ENCODE results near the gene LAT.
A peak's percentile ranks its signal among the peaks of the same experiment; 100 is the strongest.
"Not testable (repeated sequence)": the region's sequence is repeated elsewhere in the genome, so short reads cannot be mapped to it uniquely, and the experiment has no call there.

LAT gene

DNA sequence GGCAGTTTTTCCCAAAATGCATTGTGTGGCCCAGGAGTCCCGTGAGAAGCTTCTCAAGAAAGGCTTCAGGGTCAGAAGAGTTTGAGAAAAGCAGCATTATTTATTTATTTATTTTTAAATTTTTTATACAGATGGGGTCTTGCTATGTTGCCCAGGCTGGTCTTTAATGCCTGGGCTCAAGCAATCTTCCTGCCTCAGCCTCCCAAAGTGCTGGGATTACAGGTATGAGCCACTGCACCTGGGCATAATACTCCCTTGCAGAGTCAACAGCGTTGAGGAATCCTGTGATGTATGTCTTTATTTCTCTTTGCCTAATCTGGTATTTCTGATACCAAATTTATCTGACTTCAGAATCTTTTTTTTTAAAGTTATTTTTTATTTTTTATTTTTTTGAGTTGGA, 15.2 kb downstream of the LAT start:
- Mint-ChIP-seq H3K9me3 (no peaks in the 10 kb centered on the region), H3K4me1 (ENCODE audit: low read depth in 2 of 2) (no peaks in the 10 kb centered on the region), H3K36me3 (ENCODE audit: insufficient read depth) (no peaks in the 10 kb centered on the region), H3K4me3 (no peak overlapping the region), H3K27me3 (no peaks in the 10 kb centered on the region), H3K27ac (no peak overlapping the region)
- DNase-seq (no peak), ATAC-seq (replicated peaks) (no peak)

DNA sequence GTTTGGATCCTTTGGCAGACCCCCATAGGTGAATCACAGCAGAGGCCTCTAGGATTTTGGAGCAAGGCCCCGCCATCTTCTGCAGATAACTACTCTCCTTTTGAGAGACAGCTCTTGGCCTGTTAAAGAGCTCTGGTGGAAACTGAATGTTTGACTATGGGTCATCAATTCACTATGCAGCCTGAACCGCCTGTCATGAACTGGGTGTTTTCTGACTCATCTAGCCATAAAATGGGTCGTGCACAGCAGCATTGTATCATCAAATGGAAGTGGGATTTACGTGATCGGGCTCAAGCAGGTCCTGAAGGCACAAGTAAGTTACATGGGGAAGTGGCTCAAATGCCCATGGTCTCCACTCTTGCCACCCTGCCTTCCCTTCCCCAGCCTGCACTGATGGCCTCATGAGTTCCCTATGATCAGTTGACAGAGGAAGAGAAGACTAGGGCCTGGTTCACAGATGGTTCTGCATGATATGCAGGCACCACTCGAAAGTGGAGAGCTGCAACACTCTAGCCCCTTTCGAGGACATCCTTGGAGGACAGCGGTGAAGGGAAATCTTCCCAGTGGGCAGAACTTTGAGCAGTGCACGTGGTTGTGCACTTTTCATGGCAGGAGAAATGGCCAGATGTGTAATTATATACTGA, 19.8 kb downstream of the LAT start:
- H3K9me3 Mint-ChIP-seq; DNase-seq; H3K4me3 Mint-ChIP-seq; ATAC-seq (replicated peaks); H3K36me3 Mint-ChIP-seq (ENCODE audit: insufficient read depth); H3K27me3 Mint-ChIP-seq; H3K27ac Mint-ChIP-seq: not testable (repeated sequence)
- peaks cover 14 to 18% of the 10 kb centered on the region in 2 donors for H3K4me1 Mint-ChIP-seq (ENCODE audit: low read depth in 2 of 2)

DNA sequence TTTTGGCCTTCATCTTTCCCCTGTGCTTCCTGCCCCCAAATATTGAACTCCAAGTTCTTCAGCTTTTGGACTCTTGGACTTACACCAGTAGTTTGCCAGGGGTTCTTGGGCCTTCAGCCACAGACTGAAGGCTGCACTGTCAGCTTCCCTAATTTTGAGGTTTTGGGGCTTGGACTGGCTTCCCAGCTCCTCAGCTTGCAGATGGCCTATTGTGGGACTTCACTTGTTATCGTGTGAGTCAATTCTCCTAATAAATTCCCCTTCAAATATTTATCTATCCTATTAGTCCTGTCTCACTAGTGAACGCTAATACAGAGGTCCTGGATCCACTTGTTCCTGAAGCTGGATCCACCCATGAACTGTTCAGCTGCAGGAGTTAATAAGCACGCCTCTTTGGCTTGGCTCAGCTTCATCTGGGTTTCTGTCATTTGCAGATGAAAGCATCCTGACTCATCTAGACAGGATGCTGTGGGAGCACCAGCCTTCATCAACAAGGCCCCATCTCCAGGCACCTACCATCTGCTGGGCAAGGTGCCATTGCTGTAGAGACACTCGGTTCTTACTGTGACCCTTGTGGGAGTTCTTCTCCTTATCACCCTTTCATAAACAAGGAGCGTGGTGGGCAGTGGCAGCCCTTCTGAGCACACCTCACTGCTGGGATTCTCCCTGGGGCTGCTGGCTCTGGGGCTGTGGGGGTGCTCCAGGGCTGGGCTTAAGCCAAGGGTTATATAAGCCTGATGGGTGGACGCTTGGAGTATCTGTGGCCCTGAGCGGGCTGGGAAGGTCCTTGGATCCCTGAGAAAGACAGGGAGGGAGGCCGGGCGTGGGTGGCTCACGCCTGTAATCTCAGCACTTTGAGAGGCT, 23.1 kb downstream of the LAT start:
- ATAC-seq (replicated peaks) (peak; percentile 88), DNase-seq (peak in 2 of 3 experiments; percentile 31 to 37)
- H3K36me3 Mint-ChIP-seq (ENCODE audit: insufficient read depth) = no peaks in the 10 kb centered on the region
- H3K27me3 Mint-ChIP-seq = no peaks in the 10 kb centered on the region
- H3K9me3 Mint-ChIP-seq = no peaks in the 10 kb centered on the region
- H3K4me3 Mint-ChIP-seq = peak overlapping the region; percentile 36 to 60
- H3K27ac Mint-ChIP-seq = peak overlapping the region; percentile 83 to 92
- H3K4me1 Mint-ChIP-seq (ENCODE audit: low read depth in 2 of 2) = peaks cover 22 to 30% of the 10 kb centered on the region in 2 donors

DNA sequence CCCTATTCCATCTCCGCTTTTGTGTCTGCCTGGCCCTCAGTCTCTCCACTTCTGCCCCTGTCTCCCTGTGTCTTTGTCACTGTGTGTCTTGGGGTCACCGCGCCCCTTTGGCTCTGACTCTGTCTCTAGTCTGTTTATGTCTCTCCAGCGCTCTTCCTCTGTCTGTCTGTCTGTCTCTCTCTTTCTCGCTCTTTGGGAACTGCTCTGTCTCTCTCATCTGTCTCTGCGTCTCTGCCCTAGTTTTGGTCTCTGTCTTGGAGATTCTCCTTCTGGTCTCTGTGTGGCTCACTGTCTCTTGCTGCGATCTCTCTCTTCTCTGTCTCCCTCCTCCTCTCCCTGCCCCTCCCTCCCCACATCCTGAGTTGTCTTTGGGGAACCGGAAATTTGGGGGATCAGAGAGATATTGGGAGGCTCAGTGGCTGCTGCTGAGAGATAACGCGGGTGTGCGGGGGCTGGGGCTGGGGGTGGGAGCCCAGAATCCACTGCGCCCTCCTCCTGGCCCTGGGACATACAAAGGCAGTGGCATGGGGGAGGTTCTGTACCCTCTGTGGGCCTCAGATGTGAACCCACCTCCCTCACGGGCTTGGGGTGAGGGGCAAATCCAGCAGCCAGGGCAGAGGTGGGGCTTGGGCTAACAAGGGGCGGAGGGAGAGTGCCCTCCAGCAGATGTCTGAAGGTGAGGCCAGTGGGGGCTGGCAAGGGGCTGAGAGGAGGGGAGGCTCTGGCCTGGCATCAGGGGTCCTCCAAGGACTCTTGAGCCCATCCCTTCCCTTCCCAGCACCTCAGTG, 24.4 kb downstream of the LAT start:
- Mint-ChIP-seq H3K4me3 (peak overlapping the region; percentile 50 to 60), H3K9me3 (no peaks in the 10 kb centered on the region), H3K36me3 (ENCODE audit: insufficient read depth) (no peaks in the 10 kb centered on the region), H3K27me3 (no peaks in the 10 kb centered on the region), H3K27ac (peak overlapping the region; percentile 10 to 83), H3K4me1 (ENCODE audit: low read depth in 2 of 2) (peaks cover 24 to 38% of the 10 kb centered on the region in 2 donors)
- DNase-seq = no peak
- ATAC-seq (replicated peaks) = no peak

DNA sequence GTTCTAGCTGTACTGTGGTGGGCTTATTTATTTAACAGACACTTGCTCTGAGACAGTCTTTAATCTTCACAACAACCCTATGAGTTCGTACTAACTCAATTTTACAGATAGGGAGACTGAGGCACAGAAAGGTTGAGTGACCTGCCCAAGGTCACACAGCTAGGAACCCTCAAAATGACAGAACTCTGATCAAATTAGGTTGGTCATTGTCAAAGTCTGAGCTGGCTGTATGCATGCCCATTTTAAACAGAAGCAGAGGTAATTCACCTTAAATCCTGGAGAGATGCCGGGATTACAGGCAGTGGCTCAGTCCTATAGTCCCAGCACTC, 24.9 kb downstream of the LAT start:
- Mint-ChIP-seq H3K4me1 (ENCODE audit: low read depth in 2 of 2) (peaks cover 24 to 42% of the 10 kb centered on the region in 2 donors), H3K27ac (peak overlapping the region in 1 of 2 donors; percentile 83), H3K4me3 (peak overlapping the region in 1 of 2 donors; percentile 60), H3K36me3 (ENCODE audit: insufficient read depth) (no peaks in the 10 kb centered on the region), H3K9me3 (no peaks in the 10 kb centered on the region), H3K27me3 (no peaks in the 10 kb centered on the region)
- ATAC-seq (replicated peaks) (no peak), DNase-seq (no peak)

DNA sequence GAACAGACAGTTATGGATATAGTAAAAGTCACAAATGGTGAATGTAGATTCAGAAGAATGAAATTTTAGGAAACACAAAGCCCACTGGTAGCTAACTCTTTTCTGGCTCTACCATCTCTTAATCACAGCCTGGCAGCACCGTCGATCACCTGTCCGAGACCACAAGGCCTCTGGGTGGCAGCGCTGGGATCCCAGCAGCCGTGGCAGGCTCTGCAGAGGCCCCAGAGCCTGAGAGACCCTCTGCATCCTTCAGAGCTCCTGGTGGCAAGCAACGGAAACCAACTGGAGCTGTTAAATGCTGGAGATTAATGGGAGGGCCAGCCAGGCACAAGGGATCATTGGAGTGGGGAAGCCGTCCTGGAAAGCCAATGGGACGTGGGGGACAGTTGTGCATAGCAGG, 26.3 kb downstream of the LAT start:
- peak overlapping the region in 1 of 2 donors; percentile 10 for H3K27ac Mint-ChIP-seq
- no peak overlapping the region for H3K4me3 Mint-ChIP-seq
- no peaks in the 10 kb centered on the region for H3K27me3 Mint-ChIP-seq
- no peaks in the 10 kb centered on the region for H3K9me3 Mint-ChIP-seq
- ATAC-seq (replicated peaks) (no peak), DNase-seq (no peak)
- H3K36me3 Mint-ChIP-seq (ENCODE audit: insufficient read depth) = no peaks in the 10 kb centered on the region
- H3K4me1 Mint-ChIP-seq (ENCODE audit: low read depth in 2 of 2) = peaks cover 24 to 43% of the 10 kb centered on the region in 2 donors

DNA sequence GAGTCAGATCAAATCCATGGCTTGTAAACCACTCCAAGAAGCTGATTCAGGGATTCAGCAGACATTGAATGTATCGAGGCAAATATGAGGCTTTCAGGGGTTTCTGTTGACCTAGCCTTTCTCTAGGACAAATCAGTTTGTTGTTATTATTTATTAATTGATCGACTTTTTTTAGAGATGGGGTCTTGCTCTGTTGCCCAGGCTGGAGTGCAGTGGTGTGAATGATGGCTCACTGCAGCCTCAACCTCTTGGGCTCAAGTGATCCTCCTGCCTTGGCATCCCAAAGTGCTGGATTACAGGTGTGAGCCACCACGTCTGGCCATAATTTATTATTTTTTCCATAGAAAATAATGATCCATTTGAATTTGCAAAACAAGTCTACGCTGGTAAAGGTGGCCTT, 27.0 kb downstream of the LAT start:
- no peak for ATAC-seq (replicated peaks)

DNA sequence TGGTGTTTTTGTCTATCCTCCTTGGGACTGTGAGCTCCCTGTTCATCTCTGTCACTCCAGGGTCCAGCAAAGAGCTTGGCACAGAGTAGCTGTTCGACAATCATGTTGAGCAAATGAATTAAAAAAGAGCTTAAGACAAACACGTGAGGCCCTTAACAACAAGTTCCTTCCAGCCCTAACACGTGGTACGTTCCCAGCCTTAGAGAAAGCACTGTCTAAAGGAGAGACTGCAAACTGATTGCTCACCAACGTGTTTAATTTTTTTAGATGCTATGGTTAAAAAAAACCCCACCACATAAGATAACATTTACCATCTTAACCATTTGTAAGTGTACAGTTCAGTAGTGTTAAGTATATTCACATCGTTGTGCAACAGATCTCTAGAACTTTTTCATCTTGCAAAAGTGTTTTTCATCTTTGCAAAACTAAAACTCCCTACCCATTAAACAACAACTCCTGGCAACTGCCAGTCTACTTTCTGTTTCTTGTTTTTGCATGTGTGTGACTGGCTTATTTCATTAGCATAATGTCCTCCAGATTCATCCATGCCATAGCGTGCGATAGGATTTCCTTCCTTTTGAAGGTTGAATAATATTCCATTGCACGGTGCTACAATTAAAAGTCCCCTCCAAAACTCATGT, 28.2 kb downstream of the LAT start:
- H3K36me3 Mint-ChIP-seq (ENCODE audit: insufficient read depth) = no peaks in the 10 kb centered on the region
- no peaks in the 10 kb centered on the region for H3K27me3 Mint-ChIP-seq
- no peaks in the 10 kb centered on the region for H3K9me3 Mint-ChIP-seq
- peak overlapping the region in 1 of 2 donors; percentile 32 for H3K4me3 Mint-ChIP-seq
- peak overlapping the region; percentile 26 to 90 for H3K27ac Mint-ChIP-seq
- DNase-seq = no peak
- peak; percentile 64 for ATAC-seq (replicated peaks)
- peaks cover 20 to 37% of the 10 kb centered on the region in 2 donors for H3K4me1 Mint-ChIP-seq (ENCODE audit: low read depth in 2 of 2)

More for the DNA sequence above, 27.0 kb downstream of the LAT start:
- Mint-ChIP-seq H3K36me3 (ENCODE audit: insufficient read depth) (no peaks in the 10 kb centered on the region), H3K4me1 (ENCODE audit: low read depth in 2 of 2) (peaks cover 24 to 43% of the 10 kb centered on the region in 2 donors), H3K4me3 (no peak overlapping the region), H3K27ac (peak overlapping the region; percentile 26 to 90), H3K9me3 (no peaks in the 10 kb centered on the region), H3K27me3 (no peaks in the 10 kb centered on the region)
- no peak for DNase-seq

DNA sequence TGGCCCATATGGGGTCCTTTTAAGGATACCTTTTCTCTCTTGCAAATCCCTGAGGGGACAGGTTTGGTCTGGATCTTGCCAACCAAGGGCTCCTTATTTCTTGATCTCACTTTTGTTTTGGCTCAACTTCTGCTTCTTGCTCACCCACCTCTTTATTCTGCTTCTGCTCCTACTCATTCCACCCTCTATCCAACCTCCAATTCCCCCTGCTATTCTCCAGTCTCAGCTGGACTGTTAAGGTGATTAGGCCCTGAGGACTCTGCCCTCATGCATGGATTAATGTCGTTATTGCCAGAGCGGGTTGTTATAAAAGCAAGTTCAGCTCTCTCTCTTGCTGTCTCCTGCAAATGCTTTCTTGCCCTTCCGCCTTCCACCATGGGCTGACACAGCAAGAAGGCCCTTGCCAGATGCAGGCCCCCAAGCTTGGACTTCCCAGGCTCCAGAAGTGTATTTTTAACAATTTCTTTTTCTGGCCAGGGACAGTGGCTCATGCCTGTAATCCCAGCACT, 29.8 kb downstream of the LAT start:
- DNase-seq (no peak), ATAC-seq (replicated peaks) (no peak)
- H3K4me3 Mint-ChIP-seq = no peak overlapping the region
- H3K9me3 Mint-ChIP-seq = no peaks in the 10 kb centered on the region
- peak overlapping the region in 1 of 2 donors; percentile 58 for H3K27ac Mint-ChIP-seq
- H3K36me3 Mint-ChIP-seq (ENCODE audit: insufficient read depth) = no peaks in the 10 kb centered on the region
- H3K4me1 Mint-ChIP-seq (ENCODE audit: low read depth in 2 of 2) = peaks cover 10 to 25% of the 10 kb centered on the region in 2 donors
- no peaks in the 10 kb centered on the region for H3K27me3 Mint-ChIP-seq

DNA sequence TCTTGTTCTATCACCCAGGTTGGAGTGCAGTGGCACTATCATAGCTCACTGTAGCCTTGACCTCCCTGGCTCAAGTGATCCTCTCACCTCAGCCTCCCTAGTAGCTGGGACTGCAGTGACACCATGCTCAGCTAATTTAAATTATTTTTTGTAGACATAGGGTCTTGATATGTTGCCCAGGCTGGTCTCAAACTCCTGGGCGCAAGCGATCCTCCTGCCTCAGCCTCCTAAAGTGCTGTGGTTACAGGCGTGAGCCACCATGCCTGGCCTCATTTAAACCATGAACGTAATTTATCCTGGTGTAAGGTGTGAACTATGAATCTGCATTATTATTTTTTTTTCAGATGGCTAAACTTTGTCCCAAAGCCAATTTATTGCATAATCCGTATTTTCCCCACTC, 37.3 kb downstream of the LAT start:
- Mint-ChIP-seq H3K27ac (no peak overlapping the region), H3K9me3 (no peaks in the 10 kb centered on the region), H3K27me3 (peaks cover 0 to 12% of the 10 kb centered on the region in 2 donors), H3K4me3 (no peak overlapping the region), H3K4me1 (ENCODE audit: low read depth in 2 of 2) (peaks cover 10 to 16% of the 10 kb centered on the region in 2 donors), H3K36me3 (ENCODE audit: insufficient read depth) (no peaks in the 10 kb centered on the region)
- DNase-seq = no peak
- no peak for ATAC-seq (replicated peaks)

DNA sequence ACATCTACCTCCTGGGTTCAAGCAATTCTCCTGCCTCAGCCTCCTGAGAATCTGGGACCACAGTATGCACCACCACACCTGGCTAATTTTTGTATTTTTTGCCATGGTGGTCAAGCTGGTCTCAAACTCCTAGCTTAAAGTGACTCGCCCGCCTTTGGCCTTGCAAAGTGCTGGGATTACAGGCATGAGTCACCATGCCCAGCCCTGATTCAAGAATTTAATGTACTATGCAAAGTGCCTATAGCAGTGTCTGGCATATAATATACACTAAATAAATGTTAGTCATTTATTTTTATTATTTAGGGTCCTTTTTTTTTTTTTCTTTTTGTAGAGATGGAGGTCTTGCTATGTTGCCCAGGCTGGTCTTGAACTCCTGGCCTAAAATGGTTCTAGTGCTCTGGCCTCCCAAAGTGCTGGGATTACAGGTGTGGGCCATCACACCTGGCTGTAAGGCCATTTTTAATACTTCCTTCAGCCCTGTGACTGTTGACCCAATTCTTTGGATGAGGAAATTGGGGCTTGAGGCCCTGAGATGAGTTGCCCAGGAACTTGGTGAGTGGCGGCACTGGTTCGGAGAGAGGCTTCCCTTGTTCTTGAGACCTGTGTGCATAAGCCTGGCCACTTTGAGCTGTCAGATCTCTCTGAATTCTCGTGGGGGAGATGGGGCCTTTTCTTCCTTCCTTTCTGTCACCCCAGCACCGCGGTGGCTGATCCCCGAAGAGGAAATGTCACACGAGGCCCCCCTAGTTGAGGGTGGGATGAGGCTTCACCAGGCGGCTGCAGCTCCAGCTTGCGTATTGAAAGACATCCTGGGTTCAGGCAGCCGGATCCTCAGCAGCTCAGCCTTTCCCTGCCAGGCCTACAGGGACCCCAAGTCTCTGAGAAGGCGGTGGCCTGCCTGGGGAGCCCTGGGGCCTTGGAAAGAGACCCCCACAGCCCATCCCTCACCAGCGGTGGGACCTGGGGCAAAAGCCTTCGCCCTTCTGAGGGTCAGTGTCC, 38.7 kb downstream of the LAT start:
- no peak for ATAC-seq (replicated peaks)
- H3K9me3 Mint-ChIP-seq = no peaks in the 10 kb centered on the region
- H3K27me3 Mint-ChIP-seq = peaks cover 0 to 12% of the 10 kb centered on the region in 2 donors
- H3K4me3 Mint-ChIP-seq = peak overlapping the region in 1 of 2 donors; percentile 44
- peaks cover 13 to 20% of the 10 kb centered on the region in 2 donors for H3K4me1 Mint-ChIP-seq (ENCODE audit: low read depth in 2 of 2)
- H3K27ac Mint-ChIP-seq = peak overlapping the region in 1 of 2 donors; percentile 73
- DNase-seq = no peak
- H3K36me3 Mint-ChIP-seq (ENCODE audit: insufficient read depth) = no peaks in the 10 kb centered on the region

DNA sequence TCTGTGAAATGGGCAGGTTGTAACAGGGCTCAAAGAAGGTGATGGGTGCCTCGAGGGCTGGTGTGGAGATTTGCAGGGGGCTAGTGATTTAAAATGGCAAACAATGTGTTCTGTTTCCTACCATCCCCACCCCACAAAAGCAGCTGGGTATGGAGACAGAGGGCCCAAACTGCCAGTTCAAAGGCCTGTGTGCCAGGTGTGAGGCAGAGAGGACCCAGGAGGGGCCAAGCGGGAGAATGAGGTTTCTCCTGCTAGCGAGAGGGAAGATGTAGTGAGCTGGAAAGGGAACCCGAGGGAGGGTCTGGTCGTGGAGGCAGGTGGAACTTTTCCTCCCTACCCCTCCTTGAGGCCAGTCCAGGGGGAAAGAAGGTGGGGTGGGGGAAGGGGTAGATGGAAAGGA, 39.4 kb downstream of the LAT start:
- Mint-ChIP-seq H3K4me1 (ENCODE audit: low read depth in 2 of 2) (peaks cover 16 to 27% of the 10 kb centered on the region in 2 donors), H3K27ac (peak overlapping the region in 1 of 2 donors; percentile 73), H3K4me3 (peak overlapping the region; percentile 16 to 44), H3K9me3 (no peaks in the 10 kb centered on the region), H3K36me3 (ENCODE audit: insufficient read depth) (no peaks in the 10 kb centered on the region), H3K27me3 (peaks cover 0 to 12% of the 10 kb centered on the region in 2 donors)
- DNase-seq = no peak
- ATAC-seq (replicated peaks) = no peak
